Natural killer cell (primary cell): ENCODE measurements around the gene ADGRB3. TPM values are rescaled to one million over a fixed set of nuclear protein-coding genes. Genes with fewer than 3 reads are reported as not detected.

Source experiments
- ATAC-seq, 3 donors: fragments of 150-1000 bp in 2 of 3; fragments of 200-7000 bp in 1 of 3; cut with Tn5 transposase; 1 replicate in 1 of 3; 2 replicates in 2 of 3; pipeline ENCODE4 v1.10.0; 2021; ENCODE audit warnings: mild to moderate bottlenecking in 2 of 3, moderate library complexity in 2 of 3
- DNase-seq, 2 donors: peaks; one replicate each; pipeline versions ENCODE4 v3.0.0 to v3.0.0-alpha.2; 2013 to 2021; ENCODE audit warnings: mixed read lengths in 1 of 2
- H3K27ac ChIP-seq: one replicate; pipeline ENCODE4 v1.5.1; 2013; ENCODE audit warnings: mild to moderate bottlenecking, low read length
- H3K27me3 ChIP-seq: one replicate; pipeline ENCODE4 v1.6.1; 2013; ENCODE audit warnings: low read length; ENCODE audit not compliant: control insufficient read depth, insufficient read depth
- H3K36me3 ChIP-seq: one replicate; pipeline ENCODE4 v1.6.1; 2013; ENCODE audit warnings: low read length; ENCODE audit not compliant: control insufficient read depth, insufficient read depth
- H3K4me1 ChIP-seq: one replicate; pipeline ENCODE4 v1.6.1; 2013; ENCODE audit warnings: low read length; ENCODE audit not compliant: control insufficient read depth, insufficient read depth
- H3K4me3 ChIP-seq: one replicate; pipeline ENCODE4 v1.5.1; 2013; ENCODE audit warnings: low read length
- H3K9me3 ChIP-seq: one replicate; pipeline ENCODE4 v1.6.1; 2013; ENCODE audit warnings: low read length; ENCODE audit not compliant: control insufficient read depth, insufficient read depth
- H3K27ac Mint-ChIP-seq, 2 donors: one replicate each; pipeline ENCODE4 v1.8.0; 2022; ENCODE audit warnings: mild to moderate bottlenecking in 2 of 2, mixed read lengths in 2 of 2, moderate library complexity in 1 of 2
- H3K27me3 Mint-ChIP-seq, 2 donors: one replicate each; pipeline ENCODE4 v1.8.0; 2022; ENCODE audit warnings: low read depth in 2 of 2, mixed read lengths in 2 of 2
- H3K36me3 Mint-ChIP-seq: one replicate; pipeline ENCODE4 v1.8.0; 2022; ENCODE audit warnings: mixed read lengths
- H3K4me1 Mint-ChIP-seq, 2 donors: one replicate each; pipeline ENCODE4 v1.8.0; 2022; ENCODE audit warnings: mixed read lengths in 2 of 2
- H3K4me3 Mint-ChIP-seq: one replicate; pipeline ENCODE4 v1.8.0; 2022; ENCODE audit warnings: mild to moderate bottlenecking, moderate library complexity, mixed read lengths
- H3K9me3 Mint-ChIP-seq, 2 donors: one replicate each; pipeline ENCODE4 v1.8.0; 2022; ENCODE audit warnings: mixed read lengths in 2 of 2
- WGBS: methylation state at CpG from one replicate; pipeline ENCODE4 v1.1.7; 2013; ENCODE audit warnings: missing lambda C conversion rate; ENCODE audit not compliant: insufficient coverage; 5-methylcytosine and 5-hydroxymethylcytosine counted together
- intact Hi-C: fragments of 100-400 bp; cut with micrococcal nuclease; formaldehyde crosslinking; loops from one replicate; pipeline ENCODE4 v1.14.2; 2022
- total RNA-seq, 4 donors: library from RNA; stranded (reverse); fragments of 120-200 nt in 1 of 4; gene quantifications; one replicate each; pipeline versions ENCODE4 v1.2.3 to v1.2.4, GENCODE V29; 2013 to 2022
- TF ChIP-seq, protein P1 (sequence below): fragments of 200-600 bp; IDR thresholded peaks from one replicate; pipeline ENCODE4 v1.8.0; 2022; ENCODE audit warnings: antibody characterized with exemption

The ADGRB3 gene
- total RNA-seq, 3 donors from 2014 or later (not counting 1 experiment from before 2014, with no cell fraction given) = not detected

DNA sequence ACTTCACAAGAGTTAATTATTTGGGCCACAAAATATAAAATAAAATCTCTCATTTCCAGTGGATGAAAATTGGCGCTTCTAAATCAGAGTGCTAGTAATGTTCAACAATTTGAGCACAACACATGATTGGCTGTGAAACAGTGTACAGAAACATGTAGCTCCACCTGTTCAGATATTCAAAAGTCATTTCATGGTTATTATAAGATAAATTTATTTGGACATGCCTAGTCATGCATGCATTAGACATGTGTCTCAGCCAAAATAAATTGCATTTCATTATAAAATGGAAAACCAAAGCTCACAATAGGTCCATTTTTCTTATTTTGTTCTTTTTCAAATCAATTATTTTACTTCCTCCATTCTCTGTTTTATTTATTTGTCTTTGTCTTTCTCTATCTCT, 786.9 kb downstream of the ADGRB3 start:
- TF ChIP-seq, protein P1, sequence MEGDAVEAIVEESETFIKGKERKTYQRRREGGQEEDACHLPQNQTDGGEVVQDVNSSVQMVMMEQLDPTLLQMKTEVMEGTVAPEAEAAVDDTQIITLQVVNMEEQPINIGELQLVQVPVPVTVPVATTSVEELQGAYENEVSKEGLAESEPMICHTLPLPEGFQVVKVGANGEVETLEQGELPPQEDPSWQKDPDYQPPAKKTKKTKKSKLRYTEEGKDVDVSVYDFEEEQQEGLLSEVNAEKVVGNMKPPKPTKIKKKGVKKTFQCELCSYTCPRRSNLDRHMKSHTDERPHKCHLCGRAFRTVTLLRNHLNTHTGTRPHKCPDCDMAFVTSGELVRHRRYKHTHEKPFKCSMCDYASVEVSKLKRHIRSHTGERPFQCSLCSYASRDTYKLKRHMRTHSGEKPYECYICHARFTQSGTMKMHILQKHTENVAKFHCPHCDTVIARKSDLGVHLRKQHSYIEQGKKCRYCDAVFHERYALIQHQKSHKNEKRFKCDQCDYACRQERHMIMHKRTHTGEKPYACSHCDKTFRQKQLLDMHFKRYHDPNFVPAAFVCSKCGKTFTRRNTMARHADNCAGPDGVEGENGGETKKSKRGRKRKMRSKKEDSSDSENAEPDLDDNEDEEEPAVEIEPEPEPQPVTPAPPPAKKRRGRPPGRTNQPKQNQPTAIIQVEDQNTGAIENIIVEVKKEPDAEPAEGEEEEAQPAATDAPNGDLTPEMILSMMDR = no peak
- H3K4me1 Mint-ChIP-seq = no peaks in the 10 kb centered on the region
- H3K27me3 Mint-ChIP-seq = no peaks in the 10 kb centered on the region
- H3K27me3 ChIP-seq = no peaks in the 10 kb centered on the region
- no peak overlapping the region for H3K27ac Mint-ChIP-seq
- DNase-seq (no peak), ATAC-seq (no peak)
- no peaks in the 10 kb centered on the region for H3K4me1 ChIP-seq
- H3K4me3 Mint-ChIP-seq = no peak overlapping the region
- H3K36me3 Mint-ChIP-seq = no peaks in the 10 kb centered on the region
- peaks cover 8 to 10% of the 10 kb centered on the region in 2 donors for H3K9me3 Mint-ChIP-seq
- no peak overlapping the region for H3K27ac ChIP-seq
- intact Hi-C loops = no loop called here
- H3K9me3 ChIP-seq = no peaks in the 10 kb centered on the region
- WGBS = 86% methylated on average over 1 of the region's 1 CpG
- no peaks in the 10 kb centered on the region for H3K36me3 ChIP-seq
- no peak overlapping the region for H3K4me3 ChIP-seq

DNA sequence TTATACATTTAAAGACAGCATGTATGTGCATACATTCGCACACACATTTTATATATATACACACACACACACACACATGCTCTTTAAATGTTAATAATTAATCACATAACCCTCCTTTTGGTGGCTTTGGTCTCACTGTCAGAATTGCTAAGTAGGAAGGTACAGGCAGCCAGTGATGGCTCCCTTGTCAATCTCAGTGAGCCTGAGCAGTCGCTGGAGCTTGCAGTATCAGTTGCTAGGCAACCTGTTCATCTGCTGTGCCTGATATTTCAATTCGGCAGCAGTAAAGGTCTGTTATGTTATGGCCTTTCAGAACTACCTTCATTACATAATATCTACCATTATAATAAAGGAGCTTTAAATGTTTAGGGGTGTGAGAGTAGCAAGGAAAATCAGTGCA, 787.4 kb downstream of the ADGRB3 start:
- ATAC-seq (no peak), DNase-seq (no peak)
- Histone ChIP-seq H3K4me3 (no peak overlapping the region), H3K4me1 (no peaks in the 10 kb centered on the region), H3K36me3 (no peaks in the 10 kb centered on the region), H3K27ac (no peak overlapping the region), H3K27me3 (no peaks in the 10 kb centered on the region), H3K9me3 (no peaks in the 10 kb centered on the region)
- Mint-ChIP-seq H3K36me3 (no peaks in the 10 kb centered on the region), H3K4me1 (no peaks in the 10 kb centered on the region), H3K4me3 (no peak overlapping the region), H3K27me3 (no peaks in the 10 kb centered on the region), H3K27ac (no peak overlapping the region), H3K9me3 (peaks cover 8% of the 10 kb centered on the region in 2 donors)
- intact Hi-C loops = no loop called here
- TF ChIP-seq, protein P1 = no peak
- 72% methylated on average over 2 of the region's 3 CpGs for whole genome bisulfite sequencing

DNA sequence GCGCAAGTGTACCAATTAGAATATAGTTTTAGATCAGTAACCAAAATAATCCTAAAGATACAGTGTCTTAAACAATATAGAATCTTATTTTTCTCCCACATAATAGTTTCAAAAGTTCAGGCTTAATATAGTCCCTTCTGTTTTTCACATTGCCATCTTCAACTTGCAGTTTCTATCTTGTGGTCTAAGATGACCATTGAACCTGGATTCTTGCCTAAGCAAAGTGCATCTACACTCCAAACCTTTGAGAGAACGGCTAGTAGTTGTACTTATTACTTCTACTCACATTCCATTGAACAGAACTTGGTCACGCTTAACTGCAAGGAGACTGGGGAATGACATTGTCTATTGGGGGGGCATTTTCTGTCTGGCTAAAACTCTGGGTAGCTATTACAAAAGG, 788.7 kb downstream of the ADGRB3 start:
- no peaks in the 10 kb centered on the region for H3K36me3 Mint-ChIP-seq
- DNase-seq (no peak), ATAC-seq (no peak)
- H3K27me3 Mint-ChIP-seq = no peaks in the 10 kb centered on the region
- no peak overlapping the region for H3K27ac Mint-ChIP-seq
- no peaks in the 10 kb centered on the region for H3K36me3 ChIP-seq
- TF ChIP-seq, protein P1 = no peak
- no peak overlapping the region for H3K4me3 ChIP-seq
- H3K9me3 Mint-ChIP-seq = peaks cover 4 to 5% of the 10 kb centered on the region in 2 donors
- no peaks in the 10 kb centered on the region for H3K27me3 ChIP-seq
- H3K4me1 ChIP-seq = no peaks in the 10 kb centered on the region
- H3K4me1 Mint-ChIP-seq = no peaks in the 10 kb centered on the region
- H3K9me3 ChIP-seq = no peaks in the 10 kb centered on the region
- 81% methylated on average over 2 of the region's 3 CpGs for WGBS
- intact Hi-C loops = no loop called here
- no peak overlapping the region for H3K27ac ChIP-seq
- H3K4me3 Mint-ChIP-seq = no peak overlapping the region

DNA sequence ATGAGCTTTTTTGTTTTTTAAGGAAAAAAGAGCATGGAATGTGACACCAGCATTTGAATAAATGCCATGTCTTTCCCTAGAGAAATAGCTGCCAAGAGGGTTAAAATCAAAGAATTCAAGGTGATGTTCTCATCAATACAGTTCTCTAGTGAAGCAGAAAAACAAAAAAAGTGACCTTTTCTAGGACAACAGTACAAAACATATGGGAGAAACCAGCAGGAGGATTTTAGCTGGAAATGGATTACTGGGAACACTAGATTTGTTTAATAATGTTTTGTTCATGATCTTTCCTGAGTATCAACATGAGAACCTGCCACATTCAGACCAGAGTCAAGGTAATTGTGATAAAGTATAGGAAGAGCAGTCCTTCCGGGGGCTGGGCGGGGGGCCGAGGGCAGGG, 789.5 kb downstream of the ADGRB3 start:
- TF ChIP-seq, protein P1 = no peak
- Mint-ChIP-seq H3K36me3 (no peaks in the 10 kb centered on the region), H3K27ac (no peak overlapping the region), H3K4me3 (no peak overlapping the region), H3K9me3 (peaks cover 4 to 5% of the 10 kb centered on the region in 2 donors), H3K27me3 (no peaks in the 10 kb centered on the region), H3K4me1 (no peaks in the 10 kb centered on the region)
- no peaks in the 10 kb centered on the region for H3K9me3 ChIP-seq
- H3K27ac ChIP-seq = no peak overlapping the region
- no peak for DNase-seq
- H3K27me3 ChIP-seq = no peaks in the 10 kb centered on the region
- no peaks in the 10 kb centered on the region for H3K36me3 ChIP-seq
- no peaks in the 10 kb centered on the region for H3K4me1 ChIP-seq
- intact Hi-C loops = no loop called here
- no peak overlapping the region for H3K4me3 ChIP-seq
- WGBS = 63% methylated on average over 3 of the region's 3 CpGs
- no peak for ATAC-seq
